ENCODE results near the gene CD28. TPM values are rescaled to one million over a fixed set of nuclear protein-coding genes. Genes with fewer than 3 reads are reported as not detected.

CD28 gene
- total and polyA plus RNA-seq, 2 donors (not counting 1 experiment from before 2014, with no cell fraction given): 0.03 TPM; not detected in 1

- no peak for DNase-seq (ENCODE audit: low read depth in 2 of 2)
- Histone ChIP-seq H3K9ac (ENCODE audit: insufficient read depth, low read length) (no peak overlapping the region), H2AFZ (ENCODE audit: low read length) (no peak overlapping the region), H3K79me2 (ENCODE audit: control insufficient read depth, insufficient read depth, low read length) (no peaks in the 10 kb centered on the region), H3K4me3 (replicated peaks in 1 of 4; ENCODE audit: control extremely low read depth in 1 of 4, insufficient read depth in 1 of 4, low read depth in 3 of 4, low read length in 4 of 4) (no peak overlapping the region), H3K4me2 (ENCODE audit: extremely low read depth, insufficient read depth, low read length) (no peak overlapping the region), H3K9me3 (ENCODE audit: control insufficient read depth, insufficient read depth, low read depth, low read length) (no peaks in the 10 kb centered on the region), H3K4me1 (ENCODE audit: control insufficient read depth, extremely low read depth, insufficient read depth, low read length) (no peaks in the 10 kb centered on the region), H3K36me3 (ENCODE audit: control insufficient read depth, insufficient read depth, low read length) (no peaks in the 10 kb centered on the region), H3K27me3 (ENCODE audit: control insufficient read depth, insufficient read depth, low read length) (no peaks in the 10 kb centered on the region), H4K20me1 (ENCODE audit: control insufficient read depth, extremely low read depth, insufficient read depth, low read length) (no peaks in the 10 kb centered on the region), H3K27ac (ENCODE audit: insufficient read depth, low read length) (no peak overlapping the region)
- TF ChIP-seq, protein P1, sequence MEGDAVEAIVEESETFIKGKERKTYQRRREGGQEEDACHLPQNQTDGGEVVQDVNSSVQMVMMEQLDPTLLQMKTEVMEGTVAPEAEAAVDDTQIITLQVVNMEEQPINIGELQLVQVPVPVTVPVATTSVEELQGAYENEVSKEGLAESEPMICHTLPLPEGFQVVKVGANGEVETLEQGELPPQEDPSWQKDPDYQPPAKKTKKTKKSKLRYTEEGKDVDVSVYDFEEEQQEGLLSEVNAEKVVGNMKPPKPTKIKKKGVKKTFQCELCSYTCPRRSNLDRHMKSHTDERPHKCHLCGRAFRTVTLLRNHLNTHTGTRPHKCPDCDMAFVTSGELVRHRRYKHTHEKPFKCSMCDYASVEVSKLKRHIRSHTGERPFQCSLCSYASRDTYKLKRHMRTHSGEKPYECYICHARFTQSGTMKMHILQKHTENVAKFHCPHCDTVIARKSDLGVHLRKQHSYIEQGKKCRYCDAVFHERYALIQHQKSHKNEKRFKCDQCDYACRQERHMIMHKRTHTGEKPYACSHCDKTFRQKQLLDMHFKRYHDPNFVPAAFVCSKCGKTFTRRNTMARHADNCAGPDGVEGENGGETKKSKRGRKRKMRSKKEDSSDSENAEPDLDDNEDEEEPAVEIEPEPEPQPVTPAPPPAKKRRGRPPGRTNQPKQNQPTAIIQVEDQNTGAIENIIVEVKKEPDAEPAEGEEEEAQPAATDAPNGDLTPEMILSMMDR (conservative IDR thresholded peaks at IDR 0.05 in 1 of 2, IDR thresholded peaks at IDR 0.05 in 1 of 2; ENCODE audit: low read depth in 1 of 2, low read length in 2 of 2): no peak
- TF ChIP-seq EZH2 (IDR thresholded peaks at IDR 0.05; ENCODE audit: low read length, missing control alignments): no peak
Observed at GRCh38 chr2:203708846-203709396, 2.5 kb downstream of the CD28 start.

DNA sequence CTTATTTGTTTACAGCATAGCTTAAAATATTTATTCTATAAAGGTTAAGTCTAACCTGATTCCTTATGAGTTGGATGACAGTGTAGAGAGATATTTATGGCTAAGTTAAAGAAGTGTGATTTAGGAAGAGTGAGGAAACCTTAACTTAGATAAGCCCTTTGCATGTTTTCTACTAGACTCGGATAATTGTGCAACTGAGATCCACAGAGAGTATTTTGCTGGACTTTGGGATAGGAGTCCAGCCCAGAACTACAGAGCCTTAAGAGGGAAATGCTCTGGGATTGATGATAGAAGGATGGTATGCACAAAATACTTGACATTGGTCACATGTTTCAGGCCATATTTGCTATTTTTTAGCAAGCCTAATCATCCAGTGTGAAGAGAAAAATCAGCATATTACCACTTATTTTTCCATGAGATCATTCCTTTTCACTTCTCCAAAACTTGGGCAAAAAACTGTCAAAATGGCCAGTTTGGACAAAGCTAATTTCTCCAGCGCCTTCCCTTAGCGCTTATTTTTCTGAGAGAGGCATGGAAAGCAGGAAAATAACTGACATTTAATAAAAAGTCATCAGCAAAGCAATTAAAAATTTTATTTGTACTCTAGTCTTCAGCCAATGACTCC is 3.1 kb downstream of the CD28 start:
- Histone ChIP-seq H2AFZ (ENCODE audit: low read length) (no peak overlapping the region), H3K4me1 (ENCODE audit: control insufficient read depth, extremely low read depth, insufficient read depth, low read length) (no peaks in the 10 kb centered on the region), H3K9ac (ENCODE audit: insufficient read depth, low read length) (no peak overlapping the region), H4K20me1 (ENCODE audit: control insufficient read depth, extremely low read depth, insufficient read depth, low read length) (no peaks in the 10 kb centered on the region), H3K79me2 (ENCODE audit: control insufficient read depth, insufficient read depth, low read length) (no peaks in the 10 kb centered on the region), H3K4me2 (ENCODE audit: extremely low read depth, insufficient read depth, low read length) (no peak overlapping the region), H3K9me3 (ENCODE audit: control insufficient read depth, insufficient read depth, low read depth, low read length) (no peaks in the 10 kb centered on the region), H3K36me3 (ENCODE audit: control insufficient read depth, insufficient read depth, low read length) (no peaks in the 10 kb centered on the region), H3K27ac (ENCODE audit: insufficient read depth, low read length) (no peak overlapping the region), H3K27me3 (ENCODE audit: control insufficient read depth, insufficient read depth, low read length) (no peaks in the 10 kb centered on the region), H3K4me3 (replicated peaks in 1 of 4; ENCODE audit: control extremely low read depth in 1 of 4, insufficient read depth in 1 of 4, low read depth in 3 of 4, low read length in 4 of 4) (no peak overlapping the region)
- no peak for TF ChIP-seq EZH2 (IDR thresholded peaks at IDR 0.05; ENCODE audit: low read length, missing control alignments)
- TF ChIP-seq, protein P1 (conservative IDR thresholded peaks at IDR 0.05 in 1 of 2, IDR thresholded peaks at IDR 0.05 in 1 of 2; ENCODE audit: low read depth in 1 of 2, low read length in 2 of 2): no peak
- no peak for DNase-seq (ENCODE audit: low read depth in 2 of 2)

GRCh38 chr2:203710226-203710625 is 3.8 kb downstream of the CD28 start:
- no peak for TF ChIP-seq EZH2 (IDR thresholded peaks at IDR 0.05; ENCODE audit: low read length, missing control alignments)
- TF ChIP-seq, protein P1 (conservative IDR thresholded peaks at IDR 0.05 in 1 of 2, IDR thresholded peaks at IDR 0.05 in 1 of 2; ENCODE audit: low read depth in 1 of 2, low read length in 2 of 2): no peak
- DNase-seq (ENCODE audit: low read depth in 2 of 2): no peak
- no peaks in the 10 kb centered on the region for H3K9me3 ChIP-seq (ENCODE audit: control insufficient read depth, insufficient read depth, low read depth, low read length)
- H3K4me2 ChIP-seq (ENCODE audit: extremely low read depth, insufficient read depth, low read length): no peak overlapping the region
- H3K4me1 ChIP-seq (ENCODE audit: control insufficient read depth, extremely low read depth, insufficient read depth, low read length): no peaks in the 10 kb centered on the region
- H3K79me2 ChIP-seq (ENCODE audit: control insufficient read depth, insufficient read depth, low read length): no peaks in the 10 kb centered on the region
- no peaks in the 10 kb centered on the region for H3K36me3 ChIP-seq (ENCODE audit: control insufficient read depth, insufficient read depth, low read length)
- no peaks in the 10 kb centered on the region for H3K27me3 ChIP-seq (ENCODE audit: control insufficient read depth, insufficient read depth, low read length)
- no peak overlapping the region for H3K9ac ChIP-seq (ENCODE audit: insufficient read depth, low read length)
- H4K20me1 ChIP-seq (ENCODE audit: control insufficient read depth, extremely low read depth, insufficient read depth, low read length): no peaks in the 10 kb centered on the region
- no peak overlapping the region for H3K27ac ChIP-seq (ENCODE audit: insufficient read depth, low read length)
- no peak overlapping the region for H3K4me3 ChIP-seq (replicated peaks in 1 of 4; ENCODE audit: control extremely low read depth in 1 of 4, insufficient read depth in 1 of 4, low read depth in 3 of 4, low read length in 4 of 4)
- no peak overlapping the region for H2AFZ ChIP-seq (ENCODE audit: low read length)
